ENCODE results near the gene ACACB. TPM values are rescaled to one million over a fixed set of nuclear protein-coding genes. Genes with fewer than 3 reads are reported as not detected.

The ACACB gene
- total and polyA plus RNA-seq, 2 donors from 2014 or later = 13.8 to 56.8 TPM

- Histone ChIP-seq H3K36me3 (ENCODE audit: control insufficient read depth in 2 of 3, insufficient read depth in 3 of 3, low read length in 3 of 3) (peaks cover 9 to 44% (median 19%) of the 10 kb centered on the region in 3 donors), H3K9me3 (ENCODE audit: control insufficient read depth in 2 of 3, insufficient read depth in 1 of 3, low read length in 3 of 3) (no peaks in the 10 kb centered on the region), H3K27me3 (ENCODE audit: control insufficient read depth, insufficient read depth, low read length) (no peaks in the 10 kb centered on the region), H3K4me1 (ENCODE audit: control insufficient read depth in 2 of 3, insufficient read depth in 2 of 3, low read depth in 1 of 3, low read length in 3 of 3) (peaks cover 3 to 14% (median 9%) of the 10 kb centered on the region in 3 donors), H3K9ac (ENCODE audit: low read length in 3 of 3) (no peak overlapping the region), H3K4me3 (ENCODE audit: low read length in 3 of 3) (no peak overlapping the region), H3K27ac (ENCODE audit: low read depth in 2 of 2, low read length in 2 of 2) (no peak overlapping the region)
- TF ChIP-seq, protein P1, sequence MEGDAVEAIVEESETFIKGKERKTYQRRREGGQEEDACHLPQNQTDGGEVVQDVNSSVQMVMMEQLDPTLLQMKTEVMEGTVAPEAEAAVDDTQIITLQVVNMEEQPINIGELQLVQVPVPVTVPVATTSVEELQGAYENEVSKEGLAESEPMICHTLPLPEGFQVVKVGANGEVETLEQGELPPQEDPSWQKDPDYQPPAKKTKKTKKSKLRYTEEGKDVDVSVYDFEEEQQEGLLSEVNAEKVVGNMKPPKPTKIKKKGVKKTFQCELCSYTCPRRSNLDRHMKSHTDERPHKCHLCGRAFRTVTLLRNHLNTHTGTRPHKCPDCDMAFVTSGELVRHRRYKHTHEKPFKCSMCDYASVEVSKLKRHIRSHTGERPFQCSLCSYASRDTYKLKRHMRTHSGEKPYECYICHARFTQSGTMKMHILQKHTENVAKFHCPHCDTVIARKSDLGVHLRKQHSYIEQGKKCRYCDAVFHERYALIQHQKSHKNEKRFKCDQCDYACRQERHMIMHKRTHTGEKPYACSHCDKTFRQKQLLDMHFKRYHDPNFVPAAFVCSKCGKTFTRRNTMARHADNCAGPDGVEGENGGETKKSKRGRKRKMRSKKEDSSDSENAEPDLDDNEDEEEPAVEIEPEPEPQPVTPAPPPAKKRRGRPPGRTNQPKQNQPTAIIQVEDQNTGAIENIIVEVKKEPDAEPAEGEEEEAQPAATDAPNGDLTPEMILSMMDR (IDR thresholded peaks at IDR 0.05; ENCODE audit: borderline replicate concordance, extremely low read depth, insufficient read depth) = no peak
- FAIRE-seq (no peak), DNase-seq (no peak)
- intact Hi-C loops (cut with DNase I) = no loop called here
Observed at GRCh38 chr12:109100741-109101140, 15.6 kb upstream of the ACACB start.

- Histone ChIP-seq H3K9me3 (ENCODE audit: control insufficient read depth in 2 of 3, insufficient read depth in 1 of 3, low read length in 3 of 3) (no peaks in the 10 kb centered on the region), H3K4me1 (ENCODE audit: control insufficient read depth in 2 of 3, insufficient read depth in 2 of 3, low read depth in 1 of 3, low read length in 3 of 3) (peaks cover 3 to 14% (median 8%) of the 10 kb centered on the region in 3 donors), H3K4me3 (ENCODE audit: low read length in 3 of 3) (no peak overlapping the region), H3K27me3 (ENCODE audit: control insufficient read depth, insufficient read depth, low read length) (no peaks in the 10 kb centered on the region), H3K27ac (ENCODE audit: low read depth in 2 of 2, low read length in 2 of 2) (no peak overlapping the region), H3K9ac (ENCODE audit: low read length in 3 of 3) (no peak overlapping the region), H3K36me3 (ENCODE audit: control insufficient read depth in 2 of 3, insufficient read depth in 3 of 3, low read length in 3 of 3) (peaks cover 13 to 53% (median 19%) of the 10 kb centered on the region in 3 donors)
- FAIRE-seq (no peak), DNase-seq (no peak)
- TF ChIP-seq, protein P1 (IDR thresholded peaks at IDR 0.05; ENCODE audit: borderline replicate concordance, extremely low read depth, insufficient read depth) = no peak
- intact Hi-C loops (cut with DNase I) = no loop called here
Observed at GRCh38 chr12:109102491-109102890, 13.9 kb upstream of the ACACB start.

GRCh38 chr12:109105176-109105575 is 11.2 kb upstream of the ACACB start:
- H3K36me3 ChIP-seq (ENCODE audit: control insufficient read depth in 2 of 3, insufficient read depth in 3 of 3, low read length in 3 of 3) = peaks cover 13 to 53% (median 19%) of the 10 kb centered on the region in 3 donors
- TF ChIP-seq, protein P1 (IDR thresholded peaks at IDR 0.05; ENCODE audit: borderline replicate concordance, extremely low read depth, insufficient read depth) = no peak
- no peaks in the 10 kb centered on the region for H3K27me3 ChIP-seq (ENCODE audit: control insufficient read depth, insufficient read depth, low read length)
- intact Hi-C loops (cut with DNase I) = no loop called here
- no peaks in the 10 kb centered on the region for H3K9me3 ChIP-seq (ENCODE audit: control insufficient read depth in 2 of 3, insufficient read depth in 1 of 3, low read length in 3 of 3)
- peaks cover 0 to 6% (median 2%) of the 10 kb centered on the region in 3 donors for H3K4me1 ChIP-seq (ENCODE audit: control insufficient read depth in 2 of 3, insufficient read depth in 2 of 3, low read depth in 1 of 3, low read length in 3 of 3)
- no peak overlapping the region for H3K4me3 ChIP-seq (ENCODE audit: low read length in 3 of 3)
- no peak overlapping the region for H3K27ac ChIP-seq (ENCODE audit: low read depth in 2 of 2, low read length in 2 of 2)
- FAIRE-seq = no peak
- DNase-seq = no peak
- H3K9ac ChIP-seq (ENCODE audit: low read length in 3 of 3) = no peak overlapping the region
